ENCODE results near the gene KRT1. TPM values are rescaled to one million over a fixed set of nuclear protein-coding genes. Genes with fewer than 3 reads are reported as not detected.

Gene KRT1
- total RNA-seq, 3 donors from 2014 or later (not counting 1 experiment from before 2014, with no cell fraction given), result 0.27 to 1.8 TPM; not detected in 1

DNA sequence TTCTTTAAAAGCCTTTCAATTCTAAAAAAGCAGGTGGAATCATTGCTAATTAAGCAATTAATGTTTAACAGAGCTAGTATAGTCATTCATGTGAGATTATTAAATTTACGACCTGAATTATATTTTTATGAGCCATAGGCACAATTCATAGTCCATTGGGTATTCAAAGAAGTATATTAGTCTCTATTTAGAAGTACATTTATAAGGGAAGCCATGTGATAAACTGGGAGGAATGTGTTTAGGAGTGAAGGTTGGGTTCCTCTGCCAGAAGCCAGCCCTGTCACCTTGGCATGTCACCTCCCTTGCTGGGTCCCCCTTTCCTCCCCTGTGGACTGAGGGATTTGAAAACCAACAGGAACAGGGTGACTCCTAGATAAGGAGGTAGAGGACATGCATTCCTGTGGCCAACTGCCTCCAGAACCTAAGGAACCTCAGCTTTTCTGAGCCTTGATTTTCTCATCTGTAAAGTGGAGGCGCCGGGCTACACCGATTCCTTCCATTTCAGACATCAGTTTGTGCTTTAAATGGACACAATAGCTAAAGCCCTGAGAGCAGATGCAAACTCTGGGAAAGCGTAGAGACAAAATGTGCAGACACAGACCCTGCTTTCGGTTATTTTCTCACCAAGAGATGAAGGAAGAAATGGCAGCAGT is 22.8 kb downstream of the KRT1 start:
- no peak for TF ChIP-seq CTCF (IDR thresholded peaks at IDR 0.05)
- Histone ChIP-seq H3K4me1 (ENCODE audit: control insufficient read depth, insufficient read depth, low read length) (peaks cover 7% of the 10 kb centered on the region), H3K27ac (ENCODE audit: low read length) (no peak overlapping the region), H3K9me3 (ENCODE audit: control insufficient read depth, insufficient read depth, low read length) (no peaks in the 10 kb centered on the region), H3K27me3 (ENCODE audit: control insufficient read depth, insufficient read depth, low read length) (no peaks in the 10 kb centered on the region), H3K36me3 (ENCODE audit: control insufficient read depth, insufficient read depth, low read length) (no peaks in the 10 kb centered on the region), H3K4me3 (ENCODE audit: low read length) (no peak overlapping the region)
- peaks cover 21 to 38% of the 10 kb centered on the region in 2 donors for H3K4me1 Mint-ChIP-seq
- no peak for DNase-seq
- H3K27ac Mint-ChIP-seq, result no peak overlapping the region
- H3K4me3 Mint-ChIP-seq, result no peak overlapping the region
- H3K36me3 Mint-ChIP-seq, result no peaks in the 10 kb centered on the region
- 93% methylated on average over 6 of the region's 6 CpGs for WGBS (ENCODE audit: insufficient coverage)
- H3K9me3 Mint-ChIP-seq, result no peaks in the 10 kb centered on the region
- no peak for ATAC-seq
- no peaks in the 10 kb centered on the region for H3K27me3 Mint-ChIP-seq (ENCODE audit: low read depth in 2 of 2)
- intact Hi-C loops (cut with micrococcal nuclease), result no loop called here

- H3K4me1 ChIP-seq (ENCODE audit: control insufficient read depth, insufficient read depth, low read length), result no peaks in the 10 kb centered on the region
- ATAC-seq, result no peak
- no peak overlapping the region for H3K27ac ChIP-seq (ENCODE audit: low read length)
- no peaks in the 10 kb centered on the region for H3K27me3 ChIP-seq (ENCODE audit: control insufficient read depth, insufficient read depth, low read length)
- intact Hi-C loops (cut with micrococcal nuclease), result no loop called here
- no peaks in the 10 kb centered on the region for H3K9me3 Mint-ChIP-seq
- no peak for DNase-seq
- 82% methylated on average over 3 of the region's 4 CpGs for WGBS (ENCODE audit: insufficient coverage)
- H3K36me3 Mint-ChIP-seq, result no peaks in the 10 kb centered on the region
- no peak overlapping the region for H3K4me3 Mint-ChIP-seq
- H3K4me3 ChIP-seq (ENCODE audit: low read length), result no peak overlapping the region
- no peaks in the 10 kb centered on the region for H3K27me3 Mint-ChIP-seq (ENCODE audit: low read depth in 2 of 2)
- TF ChIP-seq CTCF (IDR thresholded peaks at IDR 0.05), result no peak
- no peak overlapping the region for H3K27ac Mint-ChIP-seq
- no peaks in the 10 kb centered on the region for H3K9me3 ChIP-seq (ENCODE audit: control insufficient read depth, insufficient read depth, low read length)
- H3K4me1 Mint-ChIP-seq, result peaks cover 14 to 30% of the 10 kb centered on the region in 2 donors
- no peaks in the 10 kb centered on the region for H3K36me3 ChIP-seq (ENCODE audit: control insufficient read depth, insufficient read depth, low read length)
Measured at GRCh38 chr12:52656616-52657015, 23.6 kb downstream of the KRT1 start.

DNA sequence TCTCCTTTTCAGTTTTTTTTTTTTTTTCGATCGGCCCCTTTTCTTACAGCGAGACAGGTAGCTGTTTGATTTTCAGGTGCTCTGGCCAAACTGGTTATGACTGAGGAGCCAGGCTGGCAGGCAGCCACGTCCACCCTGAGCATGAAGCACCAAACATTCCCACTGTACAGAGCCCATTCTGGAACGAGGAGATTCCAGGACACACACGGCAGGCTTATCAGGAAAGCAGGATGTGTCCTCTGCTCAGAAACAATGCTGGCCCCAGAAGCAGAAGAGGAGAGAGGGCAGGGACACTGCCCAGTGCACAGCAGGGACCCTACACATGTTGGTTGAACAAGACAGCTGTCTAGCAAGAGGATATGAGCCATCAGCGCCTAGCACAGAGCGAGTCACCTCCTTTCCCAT is 24.5 kb downstream of the KRT1 start:
- DNase-seq (no peak), ATAC-seq (no peak)
- WGBS (ENCODE audit: insufficient coverage), result 89% methylated on average over 7 of the region's 8 CpGs
- Mint-ChIP-seq H3K27me3 (ENCODE audit: low read depth in 2 of 2) (no peaks in the 10 kb centered on the region), H3K4me3 (no peak overlapping the region), H3K27ac (no peak overlapping the region), H3K9me3 (no peaks in the 10 kb centered on the region), H3K36me3 (no peaks in the 10 kb centered on the region), H3K4me1 (peaks cover 14 to 30% of the 10 kb centered on the region in 2 donors)
- no peak for TF ChIP-seq CTCF (IDR thresholded peaks at IDR 0.05)
- Histone ChIP-seq H3K27me3 (ENCODE audit: control insufficient read depth, insufficient read depth, low read length) (no peaks in the 10 kb centered on the region), H3K27ac (ENCODE audit: low read length) (no peak overlapping the region), H3K4me1 (ENCODE audit: control insufficient read depth, insufficient read depth, low read length) (no peaks in the 10 kb centered on the region), H3K36me3 (ENCODE audit: control insufficient read depth, insufficient read depth, low read length) (no peaks in the 10 kb centered on the region), H3K4me3 (ENCODE audit: low read length) (no peak overlapping the region), H3K9me3 (ENCODE audit: control insufficient read depth, insufficient read depth, low read length) (no peaks in the 10 kb centered on the region)
- intact Hi-C loops (cut with micrococcal nuclease), result no loop called here

DNA sequence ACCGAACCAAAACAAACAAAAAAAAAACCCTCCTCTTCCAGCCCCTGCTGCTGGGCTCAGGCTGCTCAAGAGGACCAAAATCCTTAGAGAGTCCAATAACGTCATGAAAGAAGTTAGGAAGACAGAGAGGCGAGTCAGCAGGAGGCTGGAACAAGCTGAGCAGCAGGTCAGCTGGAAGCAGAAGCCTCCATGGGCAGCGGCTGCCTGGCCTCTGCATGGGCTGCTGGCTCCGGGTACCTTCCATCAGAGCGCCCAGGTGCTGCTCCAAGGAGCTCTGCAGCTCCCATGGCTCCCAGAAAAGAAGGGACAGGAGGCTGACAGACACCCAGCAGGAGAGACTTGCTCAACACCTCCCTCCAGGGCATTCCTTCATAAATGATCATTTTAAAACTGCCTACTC is 25.0 kb downstream of the KRT1 start:
- Mint-ChIP-seq H3K4me1 (peaks cover 14 to 30% of the 10 kb centered on the region in 2 donors), H3K27me3 (ENCODE audit: low read depth in 2 of 2) (no peaks in the 10 kb centered on the region)
- intact Hi-C loops (cut with micrococcal nuclease), result no loop called here

More for the DNA sequence above, 25.0 kb downstream of the KRT1 start:
- no peaks in the 10 kb centered on the region for H3K27me3 ChIP-seq (ENCODE audit: control insufficient read depth, insufficient read depth, low read length)
- DNase-seq, result no peak
- H3K27ac Mint-ChIP-seq, result no peak overlapping the region
- no peak for TF ChIP-seq CTCF (IDR thresholded peaks at IDR 0.05)
- H3K4me3 ChIP-seq (ENCODE audit: low read length), result no peak overlapping the region
- 79% methylated on average over 5 of the region's 6 CpGs for WGBS (ENCODE audit: insufficient coverage)
- H3K4me3 Mint-ChIP-seq, result no peak overlapping the region
- no peaks in the 10 kb centered on the region for H3K36me3 Mint-ChIP-seq
- ATAC-seq, result no peak
- H3K4me1 ChIP-seq (ENCODE audit: control insufficient read depth, insufficient read depth, low read length), result no peaks in the 10 kb centered on the region
- H3K27ac ChIP-seq (ENCODE audit: low read length), result no peak overlapping the region
- H3K9me3 ChIP-seq (ENCODE audit: control insufficient read depth, insufficient read depth, low read length), result no peaks in the 10 kb centered on the region
- no peaks in the 10 kb centered on the region for H3K9me3 Mint-ChIP-seq
- H3K36me3 ChIP-seq (ENCODE audit: control insufficient read depth, insufficient read depth, low read length), result no peaks in the 10 kb centered on the region
